IPS-NIHi7 (cell line): Measurements from ENCODE around the gene ENPP7.

ENCODE experiments used
- DNase-seq: peaks from one replicate; pipeline ENCODE4 v3.0.0; 2012; ENCODE audit warnings: mixed read lengths; ENCODE audit errors: extremely low spot score

The ENPP7 gene, protein sequence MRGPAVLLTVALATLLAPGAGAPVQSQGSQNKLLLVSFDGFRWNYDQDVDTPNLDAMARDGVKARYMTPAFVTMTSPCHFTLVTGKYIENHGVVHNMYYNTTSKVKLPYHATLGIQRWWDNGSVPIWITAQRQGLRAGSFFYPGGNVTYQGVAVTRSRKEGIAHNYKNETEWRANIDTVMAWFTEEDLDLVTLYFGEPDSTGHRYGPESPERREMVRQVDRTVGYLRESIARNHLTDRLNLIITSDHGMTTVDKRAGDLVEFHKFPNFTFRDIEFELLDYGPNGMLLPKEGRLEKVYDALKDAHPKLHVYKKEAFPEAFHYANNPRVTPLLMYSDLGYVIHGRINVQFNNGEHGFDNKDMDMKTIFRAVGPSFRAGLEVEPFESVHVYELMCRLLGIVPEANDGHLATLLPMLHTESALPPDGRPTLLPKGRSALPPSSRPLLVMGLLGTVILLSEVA

DNA sequence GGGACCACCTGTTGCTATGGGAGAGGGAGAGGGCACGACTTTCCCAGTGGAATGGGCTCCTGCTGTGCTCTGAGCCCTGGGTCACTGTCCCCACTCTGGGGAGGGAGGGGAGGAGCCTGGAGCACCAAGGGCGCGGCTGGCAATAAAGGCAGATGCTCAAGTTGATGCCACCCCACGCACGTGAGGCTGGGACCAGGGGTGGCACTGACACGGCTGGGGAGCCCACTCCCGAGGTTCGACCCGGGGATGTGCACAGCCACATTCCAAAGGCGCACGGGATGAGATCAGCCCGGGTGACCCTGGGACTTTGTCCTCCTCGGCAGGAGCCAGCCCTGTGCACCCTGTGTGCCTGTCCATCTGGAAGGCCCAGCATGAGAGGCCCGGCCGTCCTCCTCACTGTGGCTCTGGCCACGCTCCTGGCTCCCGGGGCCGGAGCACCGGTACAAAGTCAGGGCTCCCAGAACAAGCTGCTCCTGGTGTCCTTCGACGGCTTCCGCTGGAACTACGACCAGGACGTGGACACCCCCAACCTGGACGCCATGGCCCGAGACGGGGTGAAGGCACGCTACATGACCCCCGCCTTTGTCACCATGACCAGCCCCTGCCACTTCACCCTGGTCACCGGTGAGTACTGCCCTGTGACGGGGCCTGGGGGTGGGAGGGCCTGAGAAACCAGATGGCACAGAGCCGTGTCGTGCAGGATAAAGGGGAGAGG lies at the start of gene ENPP7:
Gene ENPP7 (plus strand): TSS at position 175 of the 715 bp plus-strand sequence. CDS start 197 bp downstream, at position 372.
- DNase-seq: no peak

DNA sequence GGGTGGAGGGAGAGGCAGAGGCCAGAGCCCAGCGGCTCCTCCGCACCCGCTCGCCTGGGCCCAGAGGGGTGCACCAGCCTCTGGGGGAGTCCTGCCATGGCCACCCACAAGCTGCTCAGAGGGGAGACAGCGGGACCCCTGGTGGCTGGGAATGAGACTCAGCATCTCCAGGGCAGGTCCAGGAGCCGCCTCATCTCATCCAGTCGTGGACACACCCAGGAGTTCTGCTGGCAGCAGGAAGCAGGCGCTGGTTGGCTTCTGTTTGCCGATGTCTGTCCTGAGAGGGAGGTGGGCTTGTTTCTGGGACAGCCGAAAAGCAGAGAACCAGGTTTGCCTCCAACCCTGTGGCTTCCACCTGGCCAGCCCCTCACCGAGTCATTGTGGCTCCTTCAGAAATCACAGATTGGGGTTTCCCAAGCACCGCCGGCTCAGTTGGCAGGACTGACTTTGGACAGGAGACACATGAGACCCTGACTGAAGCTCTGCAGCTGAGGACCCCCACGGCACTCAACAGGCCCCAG lies 49.6 kb upstream of the ENPP7 start:
- no peak for DNase-seq

DNA sequence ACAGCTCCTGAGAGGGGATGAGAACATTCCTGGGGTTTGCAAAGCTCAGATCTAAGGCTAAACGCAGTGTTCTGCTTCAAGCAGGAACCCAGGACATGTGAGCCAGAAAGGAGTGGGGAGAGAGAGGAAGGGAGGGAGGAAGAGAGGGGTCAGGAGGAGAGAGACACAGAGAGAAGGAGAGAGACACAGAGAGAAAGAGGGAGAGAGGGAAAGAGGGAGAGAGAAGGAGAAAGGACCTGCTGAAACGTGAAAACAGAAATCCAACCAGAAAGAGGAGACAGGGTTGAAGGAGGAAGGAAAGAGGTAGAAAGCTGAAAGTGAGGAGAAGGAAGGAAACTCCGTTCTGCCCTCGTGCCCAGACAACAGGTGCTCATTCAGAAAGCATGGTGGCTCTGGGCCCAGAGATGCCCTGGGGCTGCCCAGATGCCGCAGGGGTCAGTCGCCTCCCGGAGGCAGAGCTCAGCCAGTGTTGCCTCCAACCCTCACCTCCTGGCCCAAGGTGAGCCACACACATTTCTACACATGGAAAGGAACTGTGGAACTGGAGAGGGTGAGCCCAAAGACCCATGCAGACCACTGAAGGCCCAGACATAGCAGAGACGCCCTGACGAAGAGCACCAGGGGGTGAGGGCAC lies 49.0 kb upstream of the ENPP7 start:
- no peak for DNase-seq

DNA sequence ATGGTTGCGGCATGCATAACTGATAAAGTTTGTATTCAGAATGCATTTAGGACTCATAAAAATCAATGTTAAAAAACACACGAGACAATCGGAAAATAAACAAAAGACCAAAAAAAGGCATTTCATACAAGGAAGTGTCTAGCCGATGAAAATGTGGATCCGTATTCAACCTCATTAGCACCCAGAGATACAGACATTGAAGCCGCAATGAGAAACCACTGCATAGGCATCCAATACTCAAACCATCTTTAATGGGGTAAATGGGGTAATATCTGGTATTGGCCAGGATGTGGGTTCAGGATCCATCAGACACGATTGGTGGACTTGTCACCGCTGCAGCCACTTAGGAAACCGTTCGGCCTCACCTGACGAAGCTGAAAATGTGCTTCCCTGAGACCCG lies 47.4 kb upstream of the ENPP7 start:
- DNase-seq: no peak

DNA sequence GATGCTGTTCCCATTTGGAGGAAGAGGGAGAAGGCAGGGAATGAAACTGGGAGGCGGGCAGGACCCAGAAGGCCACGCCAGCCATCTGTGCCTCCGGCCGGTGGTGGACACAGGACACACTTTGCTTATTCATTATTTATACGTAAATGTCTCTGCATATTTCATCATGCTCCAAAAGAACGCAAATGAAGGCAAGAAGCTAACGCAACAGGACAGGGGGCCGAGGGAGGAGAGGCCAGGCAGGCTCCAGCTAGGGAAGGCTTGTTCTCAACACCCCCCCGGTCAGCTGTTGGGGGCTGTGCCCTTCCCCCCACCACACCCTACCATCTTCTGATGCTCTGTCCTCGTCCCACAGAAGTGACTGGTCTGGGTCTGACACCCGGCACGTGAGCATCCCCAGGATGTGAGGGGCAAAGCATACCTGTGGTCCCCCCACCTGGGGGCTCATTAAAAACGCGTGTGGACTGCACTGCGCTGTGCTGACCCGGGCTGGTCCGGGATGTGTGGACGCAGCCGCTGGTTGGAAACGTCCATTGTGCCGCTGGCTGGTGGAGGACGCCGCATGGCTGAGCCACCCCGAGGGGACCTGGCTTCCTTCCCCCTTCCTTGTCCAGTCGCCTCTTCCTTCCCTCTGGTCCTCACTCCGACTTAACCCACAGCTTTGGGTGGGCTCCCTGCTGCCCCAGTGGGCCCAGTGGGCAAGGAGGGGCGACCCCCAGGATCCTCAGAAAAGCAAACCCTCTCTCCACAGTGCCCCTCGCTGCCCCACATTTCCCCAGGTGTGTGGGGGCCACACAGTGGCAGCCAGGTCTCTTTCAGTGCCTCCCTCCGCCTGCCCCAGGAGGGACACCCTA lies 46.4 kb upstream of the ENPP7 start:
- DNase-seq: no peak

DNA sequence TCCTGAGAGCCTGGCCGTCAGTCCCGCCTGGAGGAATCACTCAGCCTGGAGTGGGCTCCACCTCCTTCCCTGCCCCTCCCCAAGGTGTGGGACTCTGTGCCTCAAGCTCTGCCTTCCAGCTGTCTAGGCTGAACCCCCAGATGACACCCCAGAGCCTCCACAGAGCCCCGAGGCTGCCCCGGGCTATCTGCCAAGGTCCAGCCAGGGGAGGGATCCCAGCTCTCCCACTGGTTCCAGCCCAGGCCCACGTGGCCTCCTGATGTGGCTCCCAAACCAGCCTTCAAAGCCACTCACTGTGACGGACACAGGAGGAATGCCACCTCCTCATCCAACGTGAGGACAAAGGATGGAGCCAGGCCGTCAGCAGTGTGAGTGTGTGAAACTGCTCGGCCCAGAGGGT lies 45.6 kb upstream of the ENPP7 start:
- DNase-seq: no peak

DNA sequence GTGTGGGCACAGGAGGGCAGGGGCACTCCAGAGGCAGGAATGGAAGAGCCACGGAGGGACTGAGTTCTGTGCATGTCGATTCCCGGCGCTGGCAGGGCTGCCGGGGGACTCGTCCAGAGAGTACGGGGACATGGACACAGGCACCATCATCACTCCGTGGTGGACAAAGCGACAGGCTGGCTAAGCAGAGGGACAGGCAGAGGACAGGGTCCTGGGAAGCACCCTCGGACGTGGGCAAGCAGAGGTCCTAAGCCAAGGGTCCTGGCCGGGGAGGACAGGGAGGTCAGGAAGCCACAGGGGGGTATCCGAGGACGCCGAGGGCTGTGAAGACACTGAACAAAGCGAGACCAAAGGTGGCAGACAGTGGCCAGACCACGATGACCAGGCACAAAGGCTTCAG lies 44.3 kb upstream of the ENPP7 start:
- DNase-seq: no peak

DNA sequence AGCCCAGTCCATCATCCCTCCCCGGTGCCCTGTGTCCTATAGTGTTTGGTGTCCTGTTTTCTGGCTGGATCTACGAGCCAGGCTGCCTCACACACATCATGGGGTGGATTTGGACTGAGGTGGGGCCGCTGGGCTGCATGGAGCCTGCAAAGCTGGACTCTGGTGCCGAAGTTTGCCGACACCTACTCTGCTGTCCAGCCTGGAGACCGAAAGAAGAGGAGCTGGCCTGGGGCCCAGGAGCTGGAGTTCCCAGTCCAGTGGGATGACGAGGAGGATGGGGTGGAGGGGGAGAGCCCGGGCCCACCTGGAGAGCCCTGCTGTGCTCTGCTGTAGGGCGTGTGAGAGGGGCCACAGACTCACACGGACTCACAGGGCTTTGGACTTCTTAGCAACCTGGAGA lies 40.3 kb upstream of the ENPP7 start:
- DNase-seq: no peak

DNA sequence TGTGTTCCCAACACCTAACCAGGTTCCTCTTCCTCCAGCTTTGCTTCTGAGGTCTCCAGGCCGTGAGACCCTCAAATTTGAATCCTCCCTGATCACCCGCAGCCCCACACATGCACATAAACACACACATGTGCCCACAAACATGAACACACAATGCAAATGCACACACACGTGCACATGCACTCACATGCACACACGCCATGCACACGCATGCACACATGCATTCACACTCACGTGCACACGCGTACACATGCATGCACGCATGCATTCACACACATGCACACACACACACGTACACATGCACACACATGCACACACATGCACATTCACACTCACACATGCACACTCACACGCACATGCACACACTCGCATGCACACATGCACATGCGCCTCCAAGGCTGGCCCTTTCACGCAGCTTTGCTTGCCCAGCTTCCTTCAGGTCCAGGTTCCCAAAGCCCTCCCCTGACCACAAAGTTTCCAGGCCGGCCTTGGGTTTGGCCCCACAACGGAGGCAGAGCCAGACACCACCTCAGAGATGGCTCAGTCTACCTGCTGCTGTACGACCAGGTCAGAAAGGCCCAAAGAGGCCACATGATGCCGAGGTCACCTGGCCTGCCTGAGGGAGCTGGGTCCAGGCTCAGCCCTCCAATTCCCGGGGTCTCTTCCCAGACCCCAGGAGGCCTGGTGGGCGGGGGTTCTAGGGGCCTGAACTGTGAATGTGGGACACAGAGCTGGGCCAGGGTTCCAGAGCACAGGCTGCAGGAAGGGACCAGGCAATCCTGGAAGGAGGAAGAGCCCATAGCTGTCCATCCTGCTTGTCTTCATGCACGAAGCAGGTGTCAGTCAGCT lies 39.5 kb upstream of the ENPP7 start:
- DNase-seq: no peak

DNA sequence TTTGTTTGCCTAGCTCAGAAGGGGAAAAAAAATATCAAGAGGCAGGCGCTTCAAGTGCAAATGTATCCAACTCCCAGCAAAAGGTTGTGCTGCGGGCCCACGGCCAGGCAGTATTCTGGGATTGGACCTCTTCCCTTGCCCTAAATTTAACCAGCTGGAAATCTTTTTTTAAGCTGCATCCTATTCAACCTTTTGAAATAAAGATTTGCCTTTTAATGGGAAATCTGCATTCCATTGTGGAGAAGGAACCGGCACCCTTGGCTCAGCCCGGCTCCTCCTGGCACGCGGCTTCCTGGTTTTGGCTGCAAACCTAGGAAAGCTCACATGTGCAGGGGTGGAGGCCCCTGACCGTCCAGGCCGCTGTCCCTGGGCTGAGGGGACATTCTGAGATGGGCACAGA lies 38.8 kb upstream of the ENPP7 start:
- DNase-seq: no peak

DNA sequence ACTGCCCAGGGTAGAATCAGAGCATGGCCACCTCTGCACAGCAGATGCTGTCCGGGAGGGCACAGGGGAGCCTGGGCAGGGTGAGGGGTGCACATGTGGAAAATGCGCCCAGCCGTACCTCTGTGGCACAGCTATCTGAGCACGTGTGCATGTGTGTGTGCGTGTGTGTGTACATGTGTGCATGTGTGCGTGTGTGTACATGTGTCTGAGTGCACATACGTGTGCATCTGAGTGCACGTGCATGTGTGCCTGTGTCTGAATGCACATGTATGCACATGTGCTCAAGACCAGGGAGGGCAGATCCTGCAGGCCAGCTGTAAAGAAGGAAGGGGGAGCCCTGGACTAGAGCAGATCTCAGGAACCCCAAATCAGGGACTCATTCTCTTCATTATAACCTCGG lies 37.3 kb upstream of the ENPP7 start:
- DNase-seq: no peak

DNA sequence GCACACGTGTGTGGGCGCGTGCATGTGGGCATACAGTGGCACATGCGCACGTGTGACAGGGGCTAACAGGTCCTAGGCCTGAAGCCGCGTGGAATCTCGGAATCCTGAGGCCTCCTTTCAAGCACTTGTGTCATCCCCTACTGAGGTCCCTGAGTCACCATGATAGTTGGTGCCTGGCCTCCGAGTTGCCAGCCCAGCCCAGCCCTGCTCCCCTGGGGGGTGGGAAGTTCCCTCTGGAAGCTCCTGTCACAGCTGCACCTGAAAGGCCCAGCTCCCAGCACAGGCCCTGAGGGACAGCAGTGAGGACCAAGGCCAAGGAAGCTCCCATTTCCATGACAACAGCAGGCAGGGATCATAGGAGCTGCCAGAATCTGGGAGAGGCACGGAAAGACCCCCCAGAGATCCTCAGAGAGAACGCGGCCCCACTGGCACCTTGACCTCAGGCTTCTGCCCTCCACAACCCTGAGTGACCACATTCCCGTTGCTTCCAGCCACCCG lies 35.4 kb upstream of the ENPP7 start:
- no peak for DNase-seq

DNA sequence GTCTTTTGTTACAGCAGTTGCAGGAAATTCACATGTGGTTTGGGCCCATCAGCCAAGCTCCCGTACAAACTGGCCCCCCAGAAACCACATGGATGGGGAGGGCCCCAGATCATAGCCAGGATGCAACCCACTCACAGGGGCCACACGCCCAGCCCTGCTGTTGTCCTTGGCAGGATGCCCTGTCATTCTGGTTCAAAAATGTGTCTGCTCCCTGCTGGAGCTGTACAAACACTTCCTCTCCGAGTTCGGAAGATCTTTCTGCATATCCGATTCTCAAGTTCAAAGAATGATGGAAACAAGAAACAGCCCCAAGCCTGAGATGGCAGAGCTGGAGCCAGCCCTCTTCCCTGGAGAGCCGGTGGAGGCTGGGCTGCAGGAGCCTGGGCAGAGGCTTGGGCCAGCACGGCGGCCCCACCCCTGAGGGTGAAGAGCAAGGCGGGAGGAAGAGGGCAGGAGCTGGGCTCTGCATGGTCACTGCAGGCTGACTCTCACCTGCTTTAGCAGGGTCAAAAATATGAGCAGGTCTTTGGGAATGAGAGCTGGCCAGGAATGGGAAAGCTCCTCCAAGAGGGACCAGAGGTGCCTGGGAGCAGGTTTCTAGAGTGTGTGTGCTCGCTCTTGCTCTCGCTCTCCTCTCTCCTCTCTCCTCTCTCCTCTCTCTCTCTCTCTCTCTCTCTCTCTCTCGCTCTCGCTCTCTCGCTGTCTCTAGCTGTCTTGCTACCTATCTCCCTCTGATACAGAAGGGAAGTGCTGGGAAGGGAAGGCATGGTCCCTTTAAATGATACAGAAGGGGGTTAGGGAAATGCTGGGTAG lies 34.7 kb upstream of the ENPP7 start:
- no peak for DNase-seq

DNA sequence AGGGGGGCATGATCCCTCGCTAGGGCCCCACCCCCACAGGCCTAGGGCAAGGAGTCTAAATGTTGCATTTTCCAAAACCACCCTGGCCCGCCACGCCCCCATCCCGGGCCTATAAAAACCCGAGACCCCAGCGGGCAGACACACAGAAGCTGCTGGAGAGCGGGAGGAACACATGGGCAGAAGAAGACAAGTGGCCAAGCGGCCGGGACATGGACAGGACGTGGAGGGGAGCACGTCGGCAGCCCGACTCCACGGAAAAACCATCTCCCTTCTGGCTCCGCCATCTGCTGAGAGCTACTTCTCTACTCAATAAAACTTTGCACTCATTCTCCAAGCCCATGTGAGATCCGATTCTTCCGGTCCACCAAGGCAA lies 34.1 kb upstream of the ENPP7 start:
- no peak for DNase-seq

DNA sequence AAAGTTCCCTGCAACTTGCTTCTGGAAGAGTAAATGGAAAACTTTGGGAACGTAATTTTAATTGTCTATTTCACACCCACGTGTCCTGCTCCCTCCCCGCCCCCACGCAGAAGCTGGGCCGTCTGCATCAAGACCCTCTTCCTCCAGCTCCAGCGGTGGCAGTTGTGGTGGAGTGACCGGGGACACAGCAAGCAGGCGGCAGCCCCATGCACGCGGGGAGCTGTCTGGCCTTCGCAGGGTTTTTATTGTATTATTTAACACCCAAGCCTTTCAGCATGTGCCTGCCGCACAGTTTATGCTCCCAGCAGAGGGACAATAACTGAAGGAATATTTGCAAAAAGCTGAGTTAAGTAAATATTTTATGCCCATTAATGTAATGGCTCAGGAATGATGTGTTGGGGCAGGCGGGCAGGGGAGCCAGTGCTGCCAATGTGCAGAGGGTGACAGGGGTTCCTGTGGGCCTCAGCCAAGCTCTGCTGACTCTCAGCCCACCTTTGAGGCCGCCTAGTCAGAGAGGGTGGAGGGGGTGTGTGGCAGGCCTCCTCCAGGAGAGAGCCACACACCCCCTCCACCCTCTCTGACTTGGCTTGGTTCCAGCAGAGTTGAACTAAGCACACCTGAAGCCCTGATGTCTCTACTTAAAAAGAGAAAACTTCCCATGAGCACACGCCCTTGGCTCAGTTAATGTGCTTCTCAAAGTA lies 32.4 kb upstream of the ENPP7 start:
- DNase-seq: no peak

DNA sequence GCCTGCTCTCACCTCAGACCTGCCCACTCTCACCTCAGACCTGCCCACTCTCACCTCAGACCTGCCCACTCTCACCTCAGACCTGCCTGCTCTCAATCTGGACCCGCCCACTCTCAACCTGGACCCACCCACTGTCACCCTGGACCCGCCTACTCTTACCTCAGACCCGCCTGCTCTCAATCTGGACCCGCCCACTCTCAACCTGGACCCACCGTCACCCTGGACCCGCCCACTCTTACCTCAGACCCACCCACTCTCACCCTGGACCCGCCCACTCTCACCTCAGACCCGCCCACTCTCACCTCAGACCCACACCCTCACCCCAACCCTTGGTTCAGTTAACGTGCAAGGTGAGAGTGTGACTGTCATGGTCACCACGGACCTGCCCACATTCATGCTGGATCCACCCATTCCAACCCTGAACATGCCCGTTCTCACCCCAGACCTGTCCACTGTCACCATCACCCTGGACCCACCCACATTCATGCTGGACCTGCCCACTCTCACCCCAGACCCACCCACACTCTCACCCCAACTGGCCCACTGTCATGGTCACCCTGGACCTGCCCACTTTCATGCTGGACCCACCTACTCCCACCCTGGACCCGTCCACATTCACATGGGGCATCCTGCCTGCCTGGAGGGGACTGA lies 31.2 kb upstream of the ENPP7 start:
- no peak for DNase-seq

DNA sequence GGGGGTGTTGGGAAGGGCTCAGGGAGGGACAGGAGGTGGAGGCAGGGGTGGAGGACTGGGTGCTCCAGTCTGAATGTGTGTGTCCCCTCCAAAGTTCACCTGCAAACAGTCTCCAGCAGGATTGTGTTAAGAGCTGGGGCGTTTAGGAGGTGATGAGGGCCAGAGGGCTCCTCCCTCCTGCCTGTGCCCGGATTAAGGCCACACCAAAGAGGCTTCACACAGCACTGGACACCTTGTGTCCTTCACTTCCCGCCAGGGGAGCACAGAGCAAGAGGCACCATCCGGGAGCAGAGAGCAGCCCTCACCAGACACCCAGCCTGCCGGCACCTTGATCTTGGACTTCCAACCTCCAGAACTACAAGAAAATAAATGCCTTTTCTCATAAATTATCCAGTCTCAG lies 30.2 kb upstream of the ENPP7 start:
- no peak for DNase-seq

DNA sequence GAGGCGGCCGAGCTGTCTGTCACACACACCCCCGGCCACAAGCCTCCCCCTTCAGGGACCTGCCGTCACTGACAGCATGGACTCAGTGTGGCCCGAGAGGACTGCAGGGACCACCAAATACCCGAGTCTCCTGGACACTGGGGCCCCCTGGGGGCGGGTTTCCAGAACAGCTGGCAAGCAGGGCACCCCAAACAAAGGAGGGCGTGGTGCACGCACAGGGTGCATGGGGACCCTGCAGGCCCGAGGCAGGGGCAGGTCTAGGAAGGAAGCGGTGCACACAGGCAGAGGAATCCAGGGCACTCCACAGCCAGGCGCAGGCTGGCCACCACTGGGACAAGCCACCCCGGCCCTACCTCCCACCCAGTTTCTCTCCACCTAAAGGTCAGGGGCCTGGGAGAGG lies 28.7 kb upstream of the ENPP7 start:
- no peak for DNase-seq
